HepG2 (cell line): Measurements from ENCODE around the gene TJP1. TPM values are rescaled to one million over a fixed set of nuclear protein-coding genes. Genes with fewer than 3 reads are reported as not detected.

Source experiments
- AGO1 ChIP-seq: fragments of 200-400 bp; formaldehyde crosslinking; IDR thresholded peaks from 2 replicates; pipeline ENCODE4 v1.6.1; 2017; ENCODE audit warnings: mild to moderate bottlenecking, low read depth, low read length, moderate library complexity; ENCODE audit not compliant: poor library complexity, severe bottlenecking
- BCL6 ChIP-seq: IDR thresholded peaks from 2 replicates; pipeline ENCODE4 v1.6.1; 2016; ENCODE audit warnings: missing genetic modification reagents, missing compliant biosample characterization
- FLYWCH1 ChIP-seq: sonication (generic); formaldehyde crosslinking; IDR thresholded peaks from 2 replicates; pipeline ENCODE4 v1.8.1; 2023; ENCODE audit warnings: mild to moderate bottlenecking, missing genetic modification reagents
- FOXK1 ChIP-seq: sonication (generic); formaldehyde crosslinking; IDR thresholded peaks from 2 replicates; pipeline ENCODE4 v1.4.0; 2020; ENCODE audit warnings: low read depth, missing genetic modification reagents, borderline replicate concordance
- KDM5B ChIP-seq: sonication (generic); formaldehyde crosslinking; IDR thresholded peaks from 2 replicates; pipeline ENCODE4 v1.4.0; 2020; ENCODE audit warnings: missing genetic modification reagents, mild to moderate bottlenecking, borderline replicate concordance
- KLF16 ChIP-seq, 2 experiments: sonication (generic) in 1 of 2; formaldehyde crosslinking in 1 of 2; IDR thresholded peaks; 2 replicates each; pipeline versions ENCODE4 v1.6.1 to v1.8.0; 2016 to 2023; ENCODE audit warnings: missing genetic modification reagents in 2 of 2, missing compliant biosample characterization in 1 of 2
- MIXL1 ChIP-seq: IDR thresholded peaks from 2 replicates; pipeline ENCODE4 v1.6.1; 2016
- NFYC ChIP-seq: IDR thresholded peaks from 2 replicates; pipeline ENCODE4 v1.6.1; 2016; ENCODE audit warnings: missing genetic modification reagents, missing compliant biosample characterization
- RFXANK ChIP-seq: IDR thresholded peaks from 2 replicates; pipeline ENCODE4 v1.6.1; 2016
- SRY ChIP-seq: sonication (generic); formaldehyde crosslinking; IDR thresholded peaks from 2 replicates; pipeline ENCODE4 v1.8.0; 2022; ENCODE audit warnings: mild to moderate bottlenecking, missing genetic modification reagents
- TAF15 ChIP-seq: fragments of 200-400 bp; formaldehyde crosslinking; IDR thresholded peaks from one replicate; pipeline ENCODE4 v1.6.1; 2018; ENCODE audit warnings: mild to moderate bottlenecking, low read depth, low read length; ENCODE audit not compliant: poor library complexity, severe bottlenecking
- ZFP62 ChIP-seq: sonication (generic); formaldehyde crosslinking; IDR thresholded peaks from 2 replicates; pipeline ENCODE4 v1.4.0; 2020; ENCODE audit warnings: missing genetic modification reagents
- ZIK1 ChIP-seq: sonication (generic); formaldehyde crosslinking; IDR thresholded peaks from 2 replicates; pipeline ENCODE4 v1.5.0; 2020; ENCODE audit warnings: mild to moderate bottlenecking, low read depth, missing genetic modification reagents, borderline replicate concordance
- ZNF329 ChIP-seq: sonication (generic); formaldehyde crosslinking; IDR thresholded peaks from 2 replicates; pipeline ENCODE4 v1.9.0; 2021; ENCODE audit warnings: low read depth, mild to moderate bottlenecking, missing genetic modification reagents
- ZNF484 ChIP-seq: sonication (generic); formaldehyde crosslinking; IDR thresholded peaks from 2 replicates; pipeline ENCODE4 v1.5.1; 2020; ENCODE audit warnings: mild to moderate bottlenecking, low read depth, missing genetic modification reagents, borderline replicate concordance
- ZNF850 ChIP-seq: sonication (generic); formaldehyde crosslinking; conservative IDR thresholded peaks from 2 replicates; pipeline ENCODE4 v1.9.0; 2021; ENCODE audit warnings: mild to moderate bottlenecking, missing genetic modification reagents
- polyA plus RNA-seq, 8 experiments: library from polyadenylated mRNA; depleted of rRNA in 3 of 8; stranded (reverse) in 7 of 8; unstranded in 1 of 8; fragments of >200 nt; fragmentation: Illumina TruSeq in 4 of 8; extraction: Trizol in 4 of 8; gene quantifications; 2 replicates each; pipeline versions ENCODE4 v1.2.1 to v1.2.3, GENCODE V29; 2011 to 2016; ENCODE audit warnings: low read depth in 4 of 8, missing spikeins in 1 of 8, mixed read lengths in 1 of 8; ENCODE audit not compliant: insufficient read depth in 1 of 8
- total RNA-seq, 5 experiments: library from RNA; depleted of rRNA; stranded (reverse); fragments of >200 nt; fragmentation: Illumina TruSeq; extraction: Trizol; gene quantifications; 2 replicates each; pipeline ENCODE4 v1.2.3, GENCODE V29; 2016; ENCODE audit warnings: low read depth in 1 of 5
- TF ChIP-seq, protein P1 (sequence below): IDR thresholded peaks from 2 replicates; pipeline ENCODE4 v1.6.1; 2016; ENCODE audit warnings: low read depth, missing genetic modification reagents, missing compliant biosample characterization
- TF ChIP-seq, protein P2 (sequence below), 2 experiments: sonication (generic) in 1 of 2; formaldehyde crosslinking in 1 of 2; IDR thresholded peaks; 2 replicates each; pipeline versions ENCODE4 v1.6.1 to v1.9.0; 2014 to 2022; ENCODE audit warnings: antibody characterized with exemption in 1 of 2, borderline replicate concordance in 1 of 2, inconsistent platforms in 1 of 2, low read depth in 1 of 2, missing genetic modification reagents in 1 of 2

The TJP1 gene
- total and polyA plus RNA-seq, 2 of the 13 experiments (the other 11 are each of a cell fraction or from before 2014, with no cell fraction given) = 25.9 to 27.1 TPM

DNA sequence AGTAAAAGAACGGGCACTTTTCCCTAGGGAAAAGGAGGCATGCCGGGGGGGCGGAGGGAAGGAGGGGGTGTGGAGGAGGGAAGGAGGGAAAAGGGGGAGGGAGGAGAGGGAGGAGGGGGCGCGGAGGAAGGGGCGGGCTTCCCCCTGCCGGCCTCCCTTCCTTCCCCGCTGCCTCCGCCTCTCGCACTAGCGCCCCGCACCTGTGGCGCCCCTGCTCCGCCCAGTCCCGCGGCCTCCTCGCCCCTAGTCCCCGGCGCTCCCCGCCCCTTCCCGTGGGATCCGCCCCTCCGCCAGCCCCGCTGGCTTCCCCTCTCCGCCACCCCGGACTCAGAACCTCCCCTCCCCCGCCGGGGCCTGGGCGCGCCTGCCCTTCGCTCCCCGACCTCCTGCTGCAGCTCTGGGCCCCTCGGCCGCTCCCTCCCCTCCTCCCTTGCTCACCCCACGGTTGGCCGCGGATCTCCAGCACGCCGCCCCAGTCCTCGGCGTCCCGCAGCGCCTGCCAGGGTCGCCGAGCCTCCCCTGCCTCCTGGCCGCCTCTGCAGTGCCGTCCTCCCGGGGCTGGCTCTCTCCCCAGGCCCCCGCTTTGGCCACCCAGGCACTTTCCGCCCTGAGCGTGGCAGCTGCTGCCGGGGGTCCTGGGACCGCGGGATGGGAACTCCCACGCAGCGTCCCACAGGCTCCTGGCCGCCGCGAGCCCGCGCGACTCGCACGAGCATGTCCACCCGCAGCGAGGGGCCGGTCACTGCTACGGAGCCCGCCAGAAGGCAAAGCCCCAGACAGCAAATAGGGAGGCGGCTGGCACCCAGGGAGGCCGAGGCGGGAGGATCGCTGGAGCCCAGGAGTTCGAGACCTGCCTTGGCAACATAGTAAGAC, 147.4 kb downstream of the TJP1 start (continued):
- TF ChIP-seq ZNF850 (CRISPR knock-in tag) = 0 out of 2 replicates have a peak, but pooled peaks have one; percentile 47
- no peak for TF ChIP-seq ZNF484 (CRISPR knock-in tag)
- no peak for TF ChIP-seq ZNF329 (CRISPR knock-in tag)
- TF ChIP-seq FLYWCH1 (CRISPR knock-in tag) = no peak
- no peak for TF ChIP-seq FOXK1 (CRISPR knock-in tag)
- no peak for TF ChIP-seq MIXL1
- no peak for TF ChIP-seq BCL6 (CRISPR knock-in tag)
- TF ChIP-seq RFXANK = no peak
- TF ChIP-seq NFYC = no peak
- no peak for TF ChIP-seq ZIK1 (CRISPR knock-in tag)
- TF ChIP-seq SRY (CRISPR knock-in tag) = 0 out of 2 replicates have a peak, but pooled peaks have one; percentile 34
- TF ChIP-seq, protein P1, sequence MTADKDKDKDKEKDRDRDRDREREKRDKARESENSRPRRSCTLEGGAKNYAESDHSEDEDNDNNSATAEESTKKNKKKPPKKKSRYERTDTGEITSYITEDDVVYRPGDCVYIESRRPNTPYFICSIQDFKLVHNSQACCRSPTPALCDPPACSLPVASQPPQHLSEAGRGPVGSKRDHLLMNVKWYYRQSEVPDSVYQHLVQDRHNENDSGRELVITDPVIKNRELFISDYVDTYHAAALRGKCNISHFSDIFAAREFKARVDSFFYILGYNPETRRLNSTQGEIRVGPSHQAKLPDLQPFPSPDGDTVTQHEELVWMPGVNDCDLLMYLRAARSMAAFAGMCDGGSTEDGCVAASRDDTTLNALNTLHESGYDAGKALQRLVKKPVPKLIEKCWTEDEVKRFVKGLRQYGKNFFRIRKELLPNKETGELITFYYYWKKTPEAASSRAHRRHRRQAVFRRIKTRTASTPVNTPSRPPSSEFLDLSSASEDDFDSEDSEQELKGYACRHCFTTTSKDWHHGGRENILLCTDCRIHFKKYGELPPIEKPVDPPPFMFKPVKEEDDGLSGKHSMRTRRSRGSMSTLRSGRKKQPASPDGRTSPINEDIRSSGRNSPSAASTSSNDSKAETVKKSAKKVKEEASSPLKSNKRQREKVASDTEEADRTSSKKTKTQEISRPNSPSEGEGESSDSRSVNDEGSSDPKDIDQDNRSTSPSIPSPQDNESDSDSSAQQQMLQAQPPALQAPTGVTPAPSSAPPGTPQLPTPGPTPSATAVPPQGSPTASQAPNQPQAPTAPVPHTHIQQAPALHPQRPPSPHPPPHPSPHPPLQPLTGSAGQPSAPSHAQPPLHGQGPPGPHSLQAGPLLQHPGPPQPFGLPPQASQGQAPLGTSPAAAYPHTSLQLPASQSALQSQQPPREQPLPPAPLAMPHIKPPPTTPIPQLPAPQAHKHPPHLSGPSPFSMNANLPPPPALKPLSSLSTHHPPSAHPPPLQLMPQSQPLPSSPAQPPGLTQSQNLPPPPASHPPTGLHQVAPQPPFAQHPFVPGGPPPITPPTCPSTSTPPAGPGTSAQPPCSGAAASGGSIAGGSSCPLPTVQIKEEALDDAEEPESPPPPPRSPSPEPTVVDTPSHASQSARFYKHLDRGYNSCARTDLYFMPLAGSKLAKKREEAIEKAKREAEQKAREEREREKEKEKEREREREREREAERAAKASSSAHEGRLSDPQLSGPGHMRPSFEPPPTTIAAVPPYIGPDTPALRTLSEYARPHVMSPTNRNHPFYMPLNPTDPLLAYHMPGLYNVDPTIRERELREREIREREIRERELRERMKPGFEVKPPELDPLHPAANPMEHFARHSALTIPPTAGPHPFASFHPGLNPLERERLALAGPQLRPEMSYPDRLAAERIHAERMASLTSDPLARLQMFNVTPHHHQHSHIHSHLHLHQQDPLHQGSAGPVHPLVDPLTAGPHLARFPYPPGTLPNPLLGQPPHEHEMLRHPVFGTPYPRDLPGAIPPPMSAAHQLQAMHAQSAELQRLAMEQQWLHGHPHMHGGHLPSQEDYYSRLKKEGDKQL (CRISPR knock-in tag) = no peak
- TF ChIP-seq KDM5B (CRISPR knock-in tag) = 0 out of 2 replicates have a peak, but pooled peaks have one; percentile 30
- no peak for TF ChIP-seq ZFP62 (CRISPR knock-in tag)
- no peak for TF ChIP-seq TAF15
- TF ChIP-seq KLF16 (CRISPR knock-in tag; IDR thresholded peaks at IDR 0.05) = 0 out of 4 replicates have a peak, but pooled peaks of 1 of the 2 experiments have one; percentile 35
- no peak for TF ChIP-seq AGO1
- TF ChIP-seq, protein P2, sequence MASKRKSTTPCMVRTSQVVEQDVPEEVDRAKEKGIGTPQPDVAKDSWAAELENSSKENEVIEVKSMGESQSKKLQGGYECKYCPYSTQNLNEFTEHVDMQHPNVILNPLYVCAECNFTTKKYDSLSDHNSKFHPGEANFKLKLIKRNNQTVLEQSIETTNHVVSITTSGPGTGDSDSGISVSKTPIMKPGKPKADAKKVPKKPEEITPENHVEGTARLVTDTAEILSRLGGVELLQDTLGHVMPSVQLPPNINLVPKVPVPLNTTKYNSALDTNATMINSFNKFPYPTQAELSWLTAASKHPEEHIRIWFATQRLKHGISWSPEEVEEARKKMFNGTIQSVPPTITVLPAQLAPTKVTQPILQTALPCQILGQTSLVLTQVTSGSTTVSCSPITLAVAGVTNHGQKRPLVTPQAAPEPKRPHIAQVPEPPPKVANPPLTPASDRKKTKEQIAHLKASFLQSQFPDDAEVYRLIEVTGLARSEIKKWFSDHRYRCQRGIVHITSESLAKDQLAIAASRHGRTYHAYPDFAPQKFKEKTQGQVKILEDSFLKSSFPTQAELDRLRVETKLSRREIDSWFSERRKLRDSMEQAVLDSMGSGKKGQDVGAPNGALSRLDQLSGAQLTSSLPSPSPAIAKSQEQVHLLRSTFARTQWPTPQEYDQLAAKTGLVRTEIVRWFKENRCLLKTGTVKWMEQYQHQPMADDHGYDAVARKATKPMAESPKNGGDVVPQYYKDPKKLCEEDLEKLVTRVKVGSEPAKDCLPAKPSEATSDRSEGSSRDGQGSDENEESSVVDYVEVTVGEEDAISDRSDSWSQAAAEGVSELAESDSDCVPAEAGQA (IDR thresholded peaks at IDR 0.05; ENCODE audit: low read depth) = no peak
- TF ChIP-seq, protein P2 (CRISPR knock-in tag; IDR thresholded peaks at IDR 0.05; ENCODE audit: borderline replicate concordance) = no peak
